Subcutaneous abdominal adipose tissue (tissue), 5 donors: ENCODE data around the gene TINAGL1.

ENCODE experiments used
- H3K27ac ChIP-seq: one replicate; pipeline ENCODE4 v1.7.0; 2013; ENCODE audit warnings: low read depth, mild to moderate bottlenecking, inconsistent platforms, low read length, moderate library complexity
- H3K27me3 ChIP-seq, 5 donors: one replicate each; pipeline ENCODE4 v1.7.0; 2013; ENCODE audit warnings: low read length in 5 of 5, inconsistent platforms in 1 of 5; ENCODE audit not compliant: control insufficient read depth in 5 of 5, insufficient read depth in 4 of 5
- H3K36me3 ChIP-seq, 5 donors: one replicate each; pipeline ENCODE4 v1.7.0; 2013; ENCODE audit warnings: low read length in 5 of 5; ENCODE audit not compliant: control insufficient read depth in 5 of 5, insufficient read depth in 5 of 5
- H3K4me1 ChIP-seq, 5 donors: one replicate each; pipeline ENCODE4 v1.7.0; 2013; ENCODE audit warnings: low read length in 5 of 5, mild to moderate bottlenecking in 3 of 5, moderate library complexity in 1 of 5; ENCODE audit not compliant: control insufficient read depth in 5 of 5, insufficient read depth in 5 of 5
- H3K4me3 ChIP-seq, 5 donors: one replicate each; pipeline ENCODE4 v1.7.0; 2013; ENCODE audit warnings: low read length in 5 of 5, low read depth in 1 of 5
- H3K9ac ChIP-seq, 5 donors: one replicate each; pipeline ENCODE4 v1.7.0; 2013; ENCODE audit warnings: low read length in 5 of 5, mild to moderate bottlenecking in 4 of 5, moderate library complexity in 3 of 5
- H3K9me3 ChIP-seq, 5 donors: one replicate each; pipeline ENCODE4 v1.7.0; 2013; ENCODE audit warnings: low read length in 5 of 5; ENCODE audit not compliant: control insufficient read depth in 5 of 5
- donor health status: healthy.
- donor health status: healthy.
- donor health status: healthy.
- donor health status: healthy.
- donor health status: healthy.

TINAGL1 gene

GRCh38 chr1:31605908-31606427 is 29.7 kb downstream of the TINAGL1 start:
- Histone ChIP-seq H3K4me3 (no peak overlapping the region), H3K36me3 (no peaks in the 10 kb centered on the region), H3K9ac (no peak overlapping the region), H3K27me3 (no peaks in the 10 kb centered on the region), H3K4me1 (no peaks in the 10 kb centered on the region), H3K27ac (no peak overlapping the region), H3K9me3 (no peaks in the 10 kb centered on the region)

- H3K4me1 ChIP-seq: peaks cover 0 to under 1% (median 0%) of the 10 kb centered on the region in 5 donors
- no peak overlapping the region for H3K9ac ChIP-seq
- no peaks in the 10 kb centered on the region for H3K27me3 ChIP-seq
- no peak overlapping the region for H3K27ac ChIP-seq
- H3K36me3 ChIP-seq: no peaks in the 10 kb centered on the region
- H3K4me3 ChIP-seq: no peak overlapping the region
- H3K9me3 ChIP-seq: no peaks in the 10 kb centered on the region
These were observed 31.0 kb downstream of the TINAGL1 start for GRCh38 chr1:31607360-31607759.

GRCh38 chr1:31609514-31610118 is 33.3 kb downstream of the TINAGL1 start:
- Histone ChIP-seq H3K4me1 (peaks cover 0 to 23% (median 7%) of the 10 kb centered on the region in 5 donors), H3K27me3 (no peaks in the 10 kb centered on the region), H3K9me3 (no peaks in the 10 kb centered on the region), H3K4me3 (no peak overlapping the region), H3K27ac (no peak overlapping the region), H3K36me3 (no peaks in the 10 kb centered on the region), H3K9ac (no peak overlapping the region)

GRCh38 chr1:31614414-31615005 is 38.2 kb downstream of the TINAGL1 start:
- no peaks in the 10 kb centered on the region for H3K9me3 ChIP-seq
- H3K27me3 ChIP-seq: peaks cover 5 to 25% (median 14%) of the 10 kb centered on the region in 5 donors
- H3K4me1 ChIP-seq: peaks cover 1 to 38% (median 14%) of the 10 kb centered on the region in 5 donors
- H3K9ac ChIP-seq: no peak overlapping the region
- H3K27ac ChIP-seq: no peak overlapping the region
- H3K4me3 ChIP-seq: no peak overlapping the region
- no peaks in the 10 kb centered on the region for H3K36me3 ChIP-seq

- Histone ChIP-seq H3K27ac (no peak overlapping the region), H3K9me3 (no peaks in the 10 kb centered on the region), H3K4me3 (no peak overlapping the region), H3K4me1 (peaks cover 1 to 38% (median 14%) of the 10 kb centered on the region in 5 donors), H3K27me3 (peaks cover 5 to 25% (median 14%) of the 10 kb centered on the region in 5 donors), H3K9ac (no peak overlapping the region), H3K36me3 (no peaks in the 10 kb centered on the region)
These were observed 39.1 kb downstream of the TINAGL1 start for GRCh38 chr1:31615414-31615813.

- Histone ChIP-seq H3K4me1 (peaks cover 1 to 38% (median 14%) of the 10 kb centered on the region in 5 donors), H3K9me3 (no peaks in the 10 kb centered on the region), H3K27ac (no peak overlapping the region), H3K9ac (no peak overlapping the region), H3K27me3 (peaks cover 5 to 25% (median 14%) of the 10 kb centered on the region in 5 donors), H3K36me3 (no peaks in the 10 kb centered on the region), H3K4me3 (no peak overlapping the region)
These were observed 39.6 kb downstream of the TINAGL1 start for GRCh38 chr1:31615939-31616338.

GRCh38 chr1:31617218-31617915 is 41.1 kb downstream of the TINAGL1 start, which contains the start of gene HCRTR1:
TSS of gene HCRTR1 (plus strand) at chr1:31617689. CDS start at chr1:31619193, 1,504 bp downstream.
- Histone ChIP-seq H3K36me3 (no peaks in the 10 kb centered on the region), H3K9me3 (no peaks in the 10 kb centered on the region), H3K4me1 (peaks cover 1 to 43% (median 14%) of the 10 kb centered on the region in 5 donors), H3K27me3 (peaks cover 5 to 25% (median 14%) of the 10 kb centered on the region in 5 donors), H3K4me3 (peak within 1 kb of the TSS in 4 of 5 donors; percentile 30 to 60 (median 56)), H3K27ac (no peak within 1 kb of the TSS), H3K9ac (peak within 1 kb of the TSS in 2 of 5 donors; percentile 34 to 44)

- peak overlapping the region in 4 of 5 donors; percentile 30 to 60 (median 56) for H3K4me3 ChIP-seq
- H3K27ac ChIP-seq: no peak overlapping the region
- no peaks in the 10 kb centered on the region for H3K9me3 ChIP-seq
- peak overlapping the region in 2 of 5 donors; percentile 34 to 44 for H3K9ac ChIP-seq
- peaks cover 1 to 37% (median 14%) of the 10 kb centered on the region in 5 donors for H3K4me1 ChIP-seq
- H3K27me3 ChIP-seq: peaks cover 5 to 25% (median 14%) of the 10 kb centered on the region in 5 donors
- H3K36me3 ChIP-seq: no peaks in the 10 kb centered on the region
These were observed 41.8 kb downstream of the TINAGL1 start for GRCh38 chr1:31617916-31618746.

GRCh38 chr1:31618916-31619846 is 42.9 kb downstream of the TINAGL1 start:
- Histone ChIP-seq H3K27me3 (peaks cover 5 to 25% (median 14%) of the 10 kb centered on the region in 5 donors), H3K4me3 (no peak overlapping the region), H3K4me1 (peaks cover 1 to 28% (median 11%) of the 10 kb centered on the region in 5 donors), H3K27ac (no peak overlapping the region), H3K9me3 (no peaks in the 10 kb centered on the region), H3K9ac (no peak overlapping the region), H3K36me3 (no peaks in the 10 kb centered on the region)
